ENCODE results near the gene DOCK8.

The DOCK8 gene

GRCh38 chr9:206481-206880, 8.2 kb upstream of the DOCK8 start:
- Histone ChIP-seq H3K9me2 (replicated peaks; ENCODE audit: insufficient read depth, low read length) (no peaks in the 10 kb centered on the region), H3K9ac (ENCODE audit: low read length) (no peak overlapping the region), H3K36me3 (replicated peaks; ENCODE audit: insufficient read depth, low read length) (no peaks in the 10 kb centered on the region), H2AFZ (ENCODE audit: low read length) (no peak overlapping the region), H3K9me3 (replicated peaks; ENCODE audit: insufficient read depth, low read length) (no peaks in the 10 kb centered on the region), H4K20me1 (ENCODE audit: insufficient read depth, low read length) (no peaks in the 10 kb centered on the region), H3K27ac (ENCODE audit: low read length) (no peak overlapping the region), H3K4me1 (ENCODE audit: low read length) (no peaks in the 10 kb centered on the region), H3K79me2 (ENCODE audit: low read length) (no peaks in the 10 kb centered on the region), H3K4me3 (ENCODE audit: low read length) (no peak overlapping the region), H3F3A (ENCODE audit: insufficient read depth, low read length) (no peaks in the 10 kb centered on the region), H3K27me3 (replicated peaks; ENCODE audit: insufficient read depth, low read length) (peaks cover 1% of the 10 kb centered on the region; the same call in 1 of the 2 replicates), H3K4me2 (ENCODE audit: low read depth, low read length) (no peak overlapping the region)
- no peak for DNase-seq
- no peak for TF ChIP-seq EZH2 (optimal IDR thresholded peaks at IDR 0.05; ENCODE audit: low read depth, low read length)
- TF ChIP-seq EZH2phosphoT487 (IDR thresholded peaks at IDR 0.05; ENCODE audit: low read length): no peak

DNA sequence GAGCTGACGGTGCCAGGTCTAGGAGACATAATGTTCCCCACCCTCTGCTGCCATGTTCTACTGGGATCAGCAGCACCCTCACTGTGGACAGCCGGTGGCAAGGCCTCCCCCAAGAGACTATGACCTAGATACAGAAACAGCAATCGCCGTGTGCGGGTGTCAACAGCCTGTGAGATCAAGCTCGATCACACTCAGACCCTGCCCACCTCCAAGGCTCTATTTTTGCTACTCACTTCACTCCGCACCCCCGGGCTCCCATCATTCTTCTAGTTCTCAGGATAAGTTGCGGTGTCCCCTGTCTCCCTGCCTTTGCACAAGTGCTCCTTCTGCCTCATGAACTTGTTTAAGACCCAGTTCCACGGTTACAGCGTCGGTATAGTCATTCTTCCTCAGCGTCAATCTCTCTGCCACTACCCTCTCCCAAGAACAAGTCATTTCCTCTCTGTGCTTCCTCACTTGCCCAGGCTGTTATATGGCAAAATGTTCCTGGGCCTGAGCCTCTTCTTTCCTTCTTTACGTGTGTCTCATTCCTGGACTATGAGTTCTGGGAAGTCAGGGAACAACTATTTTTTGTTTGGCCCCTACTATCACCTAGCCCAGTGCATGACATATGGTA, 5.4 kb upstream of the DOCK8 start:
- Histone ChIP-seq H4K20me1 (ENCODE audit: insufficient read depth, low read length) (no peaks in the 10 kb centered on the region), H3K4me1 (ENCODE audit: low read length) (no peaks in the 10 kb centered on the region), H3F3A (ENCODE audit: insufficient read depth, low read length) (no peaks in the 10 kb centered on the region), H3K9me3 (replicated peaks; ENCODE audit: insufficient read depth, low read length) (no peaks in the 10 kb centered on the region), H3K27me3 (replicated peaks; ENCODE audit: insufficient read depth, low read length) (peaks cover 7% of the 10 kb centered on the region; the same call in 1 of the 2 replicates), H3K27ac (ENCODE audit: low read length) (no peak overlapping the region), H3K4me2 (ENCODE audit: low read depth, low read length) (no peak overlapping the region), H2AFZ (ENCODE audit: low read length) (no peak overlapping the region), H3K9me2 (replicated peaks; ENCODE audit: insufficient read depth, low read length) (no peaks in the 10 kb centered on the region), H3K79me2 (ENCODE audit: low read length) (no peaks in the 10 kb centered on the region), H3K9ac (ENCODE audit: low read length) (no peak overlapping the region), H3K4me3 (ENCODE audit: low read length) (no peak overlapping the region), H3K36me3 (replicated peaks; ENCODE audit: insufficient read depth, low read length) (no peaks in the 10 kb centered on the region)
- TF ChIP-seq CTCF (IDR thresholded peaks at IDR 0.05; ENCODE audit: low read length) (no peak), EZH2phosphoT487 (IDR thresholded peaks at IDR 0.05; ENCODE audit: low read length) (no peak), EZH2 (optimal IDR thresholded peaks at IDR 0.05; ENCODE audit: low read depth, low read length) (no peak)
- no peak for DNase-seq

DNA sequence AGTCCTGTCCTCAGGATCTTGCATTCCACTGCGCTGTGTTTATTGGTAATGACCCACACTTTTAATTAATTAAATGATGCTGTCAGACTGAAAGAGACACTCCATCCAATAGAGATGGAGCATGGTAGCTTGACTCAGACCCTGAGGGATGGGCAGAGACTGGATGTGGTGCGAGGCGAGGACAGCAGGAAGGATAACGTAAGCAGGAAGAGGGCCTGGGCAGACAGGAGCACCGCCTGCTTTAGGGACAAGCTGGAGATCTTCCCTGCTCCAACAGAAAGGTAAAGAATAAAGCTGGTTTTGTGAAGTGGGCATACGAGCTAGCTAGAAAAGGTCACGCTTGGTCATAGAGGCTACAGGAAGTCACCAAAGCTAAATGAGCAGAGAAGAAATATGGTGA, 3.6 kb upstream of the DOCK8 start:
- Histone ChIP-seq H3K9ac (ENCODE audit: low read length) (no peak overlapping the region), H3K4me2 (ENCODE audit: low read depth, low read length) (no peak overlapping the region), H3K27me3 (replicated peaks; ENCODE audit: insufficient read depth, low read length) (peaks cover 14% of the 10 kb centered on the region; the same call in 1 of the 2 replicates), H3K27ac (ENCODE audit: low read length) (no peak overlapping the region), H3F3A (ENCODE audit: insufficient read depth, low read length) (no peaks in the 10 kb centered on the region; the same call in 1 of the 2 replicates), H3K9me2 (replicated peaks; ENCODE audit: insufficient read depth, low read length) (no peaks in the 10 kb centered on the region), H2AFZ (ENCODE audit: low read length) (no peak overlapping the region), H3K9me3 (replicated peaks; ENCODE audit: insufficient read depth, low read length) (no peaks in the 10 kb centered on the region), H3K36me3 (replicated peaks; ENCODE audit: insufficient read depth, low read length) (no peaks in the 10 kb centered on the region), H3K4me3 (ENCODE audit: low read length) (no peak overlapping the region), H3K4me1 (ENCODE audit: low read length) (peaks cover 4% of the 10 kb centered on the region; the same call in 1 of the 2 replicates), H3K79me2 (ENCODE audit: low read length) (no peaks in the 10 kb centered on the region), H4K20me1 (ENCODE audit: insufficient read depth, low read length) (no peaks in the 10 kb centered on the region)
- no peak for TF ChIP-seq EZH2 (optimal IDR thresholded peaks at IDR 0.05; ENCODE audit: low read depth, low read length)
- no peak for TF ChIP-seq CTCF (IDR thresholded peaks at IDR 0.05; ENCODE audit: low read length)
- TF ChIP-seq EZH2phosphoT487 (IDR thresholded peaks at IDR 0.05; ENCODE audit: low read length): no peak
- no peak for DNase-seq

GRCh38 chr9:211557-211956, 3.1 kb upstream of the DOCK8 start:
- no peak overlapping the region for H3K4me2 ChIP-seq (ENCODE audit: low read depth, low read length)
- H3F3A ChIP-seq (ENCODE audit: insufficient read depth, low read length): no peaks in the 10 kb centered on the region; the same call in 1 of the 2 replicates
- no peak overlapping the region for H3K4me3 ChIP-seq (ENCODE audit: low read length)
- no peaks in the 10 kb centered on the region for H3K79me2 ChIP-seq (ENCODE audit: low read length)
- no peak overlapping the region for H2AFZ ChIP-seq (ENCODE audit: low read length)
- H3K27ac ChIP-seq (ENCODE audit: low read length): no peak overlapping the region
- no peak for TF ChIP-seq CTCF (IDR thresholded peaks at IDR 0.05; ENCODE audit: low read length)
- no peak for TF ChIP-seq EZH2phosphoT487 (IDR thresholded peaks at IDR 0.05; ENCODE audit: low read length)
- TF ChIP-seq EZH2 (optimal IDR thresholded peaks at IDR 0.05; ENCODE audit: low read depth, low read length): no peak
- H3K9me3 ChIP-seq (replicated peaks; ENCODE audit: insufficient read depth, low read length): no peaks in the 10 kb centered on the region
- no peaks in the 10 kb centered on the region for H3K36me3 ChIP-seq (replicated peaks; ENCODE audit: insufficient read depth, low read length)
- H3K27me3 ChIP-seq (replicated peaks; ENCODE audit: insufficient read depth, low read length): peaks cover 16% of the 10 kb centered on the region; the same call in 1 of the 2 replicates
- peaks cover 4% of the 10 kb centered on the region; the same call in 1 of the 2 replicates for H3K4me1 ChIP-seq (ENCODE audit: low read length)
- DNase-seq: no peak
- H3K9me2 ChIP-seq (replicated peaks; ENCODE audit: insufficient read depth, low read length): no peaks in the 10 kb centered on the region
- no peaks in the 10 kb centered on the region for H4K20me1 ChIP-seq (ENCODE audit: insufficient read depth, low read length)
- no peak overlapping the region for H3K9ac ChIP-seq (ENCODE audit: low read length)
